GM18867 (cell line): ENCODE results near the gene SLC8A1.

ENCODE experiments used
- ATAC-seq: cut with Tn5 transposase; IDR thresholded peaks from one replicate; pipeline ENCODE4 v1.9.1; 2021; ENCODE audit warnings: mild to moderate bottlenecking, moderate library complexity; ENCODE audit not compliant: unreplicated experiment

Gene SLC8A1

GRCh38 chr2:40123326-40123725 lies 328.6 kb downstream of the SLC8A1 start:
- ATAC-seq = no peak

GRCh38 chr2:40120957-40121356 lies 330.9 kb downstream of the SLC8A1 start:
- no peak for ATAC-seq

- no peak for ATAC-seq
Observed at GRCh38 chr2:40120026-40120425, 331.9 kb downstream of the SLC8A1 start.

GRCh38 chr2:40118622-40119021 lies 333.3 kb downstream of the SLC8A1 start:
- no peak for ATAC-seq

GRCh38 chr2:40115894-40116293 lies 336.0 kb downstream of the SLC8A1 start:
- no peak for ATAC-seq

GRCh38 chr2:40115348-40115747 lies 336.5 kb downstream of the SLC8A1 start:
- no peak for ATAC-seq

GRCh38 chr2:40113997-40114396 lies 337.9 kb downstream of the SLC8A1 start:
- no peak for ATAC-seq

GRCh38 chr2:40113272-40113968 lies 338.5 kb downstream of the SLC8A1 start:
- ATAC-seq = no peak

- ATAC-seq = no peak
Observed at GRCh38 chr2:40109381-40109780, 342.5 kb downstream of the SLC8A1 start.

GRCh38 chr2:40108851-40109250 lies 343.0 kb downstream of the SLC8A1 start:
- no peak for ATAC-seq

- ATAC-seq = no peak
Observed at GRCh38 chr2:40106061-40106460, 345.8 kb downstream of the SLC8A1 start.

- ATAC-seq = no peak
Observed at GRCh38 chr2:40105593-40105992, 346.3 kb downstream of the SLC8A1 start.

- ATAC-seq = no peak
Observed at GRCh38 chr2:40103590-40103989, 348.3 kb downstream of the SLC8A1 start.

- ATAC-seq = no peak
Observed at GRCh38 chr2:40103163-40103562, 348.7 kb downstream of the SLC8A1 start.

GRCh38 chr2:40102447-40102846 lies 349.4 kb downstream of the SLC8A1 start:
- ATAC-seq = no peak

GRCh38 chr2:40101131-40101575 lies 350.7 kb downstream of the SLC8A1 start:
- ATAC-seq = no peak

GRCh38 chr2:40100676-40101075 lies 351.2 kb downstream of the SLC8A1 start:
- no peak for ATAC-seq

GRCh38 chr2:40098786-40099470 lies 353.0 kb downstream of the SLC8A1 start:
- ATAC-seq = no peak

GRCh38 chr2:40097691-40098385 lies 354.1 kb downstream of the SLC8A1 start:
- no peak for ATAC-seq

GRCh38 chr2:40096360-40096759 lies 355.5 kb downstream of the SLC8A1 start:
- no peak for ATAC-seq

- ATAC-seq = no peak
Observed at GRCh38 chr2:40095000-40095399, 356.9 kb downstream of the SLC8A1 start.

- no peak for ATAC-seq
Observed at GRCh38 chr2:40094451-40094850, 357.4 kb downstream of the SLC8A1 start.
